Kidney glomerular epithelial cell (primary cell): Measurements from ENCODE around the gene PLEKHA4.
"Not testable (repeated sequence)": the region's sequence is repeated elsewhere in the genome, so short reads cannot be mapped to it uniquely, and the experiment has no call there.

ENCODE experiments used
- DNase-seq: peaks from one replicate; lab custom pipeline; 2025; lab: John Stamatoyannopoulos, UW

The PLEKHA4 gene

DNA sequence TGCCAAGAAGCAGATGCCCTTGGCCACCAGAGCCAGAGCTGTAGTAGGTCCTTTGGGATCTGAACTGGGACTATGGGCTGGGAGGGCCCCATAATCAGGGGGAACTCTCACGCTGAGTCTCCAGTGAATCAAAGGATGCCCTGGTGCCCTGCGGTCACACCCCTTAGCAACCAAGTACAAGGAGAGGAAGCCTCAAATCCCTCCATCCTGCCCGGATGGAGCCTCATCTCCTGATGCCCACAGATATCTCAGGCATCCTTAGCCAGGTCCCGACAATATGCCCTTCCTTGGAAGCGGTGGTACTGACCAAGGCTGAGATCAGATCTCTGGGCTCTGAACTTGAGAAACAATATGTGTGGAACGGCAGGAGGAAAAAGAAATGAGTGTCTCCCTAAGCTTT, 1.7 kb downstream of the PLEKHA4 start:
- no peak for DNase-seq

DNA sequence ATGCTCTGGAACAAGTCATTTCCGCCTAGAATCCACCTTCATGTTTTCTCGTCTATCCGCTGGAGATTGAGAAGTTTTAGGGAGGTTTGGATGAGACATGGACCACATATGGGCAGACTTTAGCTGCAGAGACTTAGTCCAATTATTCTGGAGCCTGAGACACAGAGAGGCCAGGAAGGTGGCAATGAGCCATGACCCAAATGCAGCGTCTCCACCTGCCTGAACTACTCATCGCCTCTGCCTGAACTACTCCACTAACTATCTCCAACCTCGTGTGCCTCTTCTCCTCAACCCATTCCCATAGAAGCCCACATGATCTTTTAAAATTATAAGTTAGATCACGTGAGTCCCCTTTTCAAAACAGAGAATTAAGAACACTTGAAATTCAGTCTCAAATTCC, 5.6 kb downstream of the PLEKHA4 start:
- no peak for DNase-seq

DNA sequence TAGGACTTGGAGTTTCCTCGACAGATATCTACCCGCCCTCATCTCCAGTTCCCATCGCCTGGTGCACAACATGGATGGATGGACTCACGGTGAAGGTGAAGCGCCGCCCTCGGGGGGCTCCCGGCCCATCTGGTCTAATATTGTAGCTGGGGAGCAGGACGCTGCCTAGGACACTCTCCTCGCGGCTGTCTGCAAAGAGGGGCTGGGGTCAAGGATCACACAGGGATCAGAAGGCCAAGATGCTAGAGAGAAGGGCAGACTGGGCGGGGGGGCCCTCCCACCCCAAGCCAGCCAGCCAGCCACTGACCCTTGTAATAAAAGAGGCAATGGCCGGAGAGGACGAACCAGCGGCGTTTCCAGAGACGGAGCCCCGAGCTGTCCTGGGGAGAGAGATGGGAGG, 7.1 kb downstream of the PLEKHA4 start:
- DNase-seq: no peak

DNA sequence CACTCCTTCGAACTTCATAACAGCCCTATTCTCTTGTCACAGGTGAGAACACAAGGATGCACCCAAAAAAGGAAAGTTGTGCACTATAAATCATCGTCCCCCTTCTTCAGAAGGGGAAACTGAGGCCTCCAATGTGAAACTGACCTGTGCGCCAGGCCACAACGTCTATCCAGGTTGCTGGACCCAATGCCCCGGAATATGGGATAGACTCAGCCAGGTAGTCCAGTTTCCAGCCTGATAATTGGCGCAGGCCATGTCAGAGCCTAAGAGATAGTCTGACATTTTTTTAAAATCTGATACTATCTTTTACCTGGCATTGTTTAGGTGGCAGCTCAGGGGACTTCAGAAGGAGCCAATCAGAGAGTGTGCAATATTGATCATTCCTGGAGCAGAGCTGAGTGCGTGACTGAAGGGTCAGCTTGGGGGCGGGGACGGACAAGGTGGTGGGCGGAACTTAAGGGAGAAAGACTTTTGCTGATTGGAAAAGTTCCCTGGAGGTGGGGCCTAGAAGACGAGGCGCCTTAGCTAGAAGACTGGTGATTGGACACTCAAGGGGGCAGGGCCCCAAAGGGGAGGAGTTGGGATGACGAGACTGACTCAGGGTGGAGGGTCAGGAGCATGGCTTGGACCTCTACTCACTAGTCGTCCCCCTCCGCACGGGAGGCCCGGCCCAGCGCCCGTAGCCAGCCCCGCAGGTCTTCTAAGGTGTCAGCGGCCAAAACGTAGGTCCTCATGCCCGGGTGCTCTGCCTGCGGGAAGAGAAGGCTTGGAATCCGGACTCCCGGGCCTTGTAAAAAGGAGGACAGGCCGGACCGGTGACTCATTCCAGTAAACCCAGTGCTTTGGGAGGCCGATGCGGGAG, 8.5 kb downstream of the PLEKHA4 start:
- no peak for DNase-seq

DNA sequence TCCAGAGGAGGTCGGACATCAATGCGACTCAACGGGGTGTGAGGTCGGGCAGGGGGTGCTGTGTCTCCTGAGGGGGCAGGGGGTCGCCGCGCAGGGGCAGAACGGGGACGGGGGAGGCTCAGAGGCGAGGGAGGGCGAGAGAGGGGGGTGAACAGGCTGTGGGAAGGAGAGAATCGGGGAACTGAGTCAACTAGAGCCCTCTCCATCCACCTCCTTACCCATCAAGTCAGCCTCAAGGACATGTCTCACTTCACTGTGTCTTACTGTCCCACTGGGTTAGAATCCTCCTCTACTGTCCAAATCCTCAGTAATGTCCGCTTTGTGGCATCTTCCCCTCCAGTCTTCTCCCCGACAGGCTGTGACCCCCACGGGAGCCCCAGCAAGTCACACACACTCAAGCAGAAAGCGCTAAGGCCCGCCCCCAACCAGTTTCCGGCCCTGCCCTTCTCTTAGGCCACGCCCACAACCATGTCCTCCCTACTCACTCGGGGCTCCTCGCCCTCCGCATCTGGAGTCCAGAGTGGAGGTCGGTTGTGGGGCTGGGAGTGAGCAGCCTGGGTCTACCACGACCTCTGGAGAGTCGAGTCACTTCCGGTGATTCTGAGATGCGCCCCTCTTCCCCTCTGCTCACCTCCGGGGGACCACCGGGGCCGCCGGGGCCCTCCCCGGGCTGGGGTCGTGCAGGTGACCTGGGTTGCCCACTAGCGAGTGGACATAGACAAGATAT, 9.3 kb downstream of the PLEKHA4 start:
- DNase-seq: no peak

DNA sequence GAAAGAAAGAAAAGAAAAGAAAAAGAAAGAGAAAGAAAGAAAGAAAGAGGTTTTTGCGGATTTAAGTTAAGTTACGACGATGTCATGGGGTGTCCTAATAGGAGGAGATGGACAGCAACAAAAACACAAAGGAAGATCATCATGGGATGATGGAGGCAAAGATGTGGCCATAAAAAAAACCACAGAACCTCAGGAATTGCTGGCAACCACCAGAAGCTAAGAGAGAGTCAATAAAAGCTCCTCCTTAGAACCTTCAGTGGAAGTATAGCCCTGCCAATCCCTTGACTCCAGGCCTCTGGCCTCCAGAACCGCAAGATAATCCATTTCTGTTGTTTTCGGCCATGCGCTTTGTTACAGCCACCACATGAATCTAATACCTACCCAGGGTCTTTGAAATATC, 11.5 kb downstream of the PLEKHA4 start:
- no peak for DNase-seq

DNA sequence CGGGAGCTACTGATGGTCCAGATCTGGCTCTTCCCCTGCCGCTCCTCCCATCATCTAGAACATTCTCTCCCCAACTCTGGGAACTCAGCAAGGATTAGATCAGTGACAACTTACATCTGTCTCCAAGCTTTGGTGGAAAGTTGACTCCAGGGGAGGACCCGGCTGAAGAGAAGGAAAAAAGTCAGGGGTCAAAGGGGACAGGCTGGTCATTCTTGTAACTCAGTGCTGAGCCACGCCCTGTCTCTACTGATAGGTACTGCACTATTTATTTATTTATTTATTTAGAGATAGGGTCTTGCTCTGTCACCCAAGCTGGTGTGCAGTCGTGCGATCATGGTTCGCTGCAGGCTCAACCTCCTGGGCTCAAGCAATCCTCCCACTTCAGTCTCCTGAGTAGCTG, 14.3 kb downstream of the PLEKHA4 start:
- no peak for DNase-seq

DNA sequence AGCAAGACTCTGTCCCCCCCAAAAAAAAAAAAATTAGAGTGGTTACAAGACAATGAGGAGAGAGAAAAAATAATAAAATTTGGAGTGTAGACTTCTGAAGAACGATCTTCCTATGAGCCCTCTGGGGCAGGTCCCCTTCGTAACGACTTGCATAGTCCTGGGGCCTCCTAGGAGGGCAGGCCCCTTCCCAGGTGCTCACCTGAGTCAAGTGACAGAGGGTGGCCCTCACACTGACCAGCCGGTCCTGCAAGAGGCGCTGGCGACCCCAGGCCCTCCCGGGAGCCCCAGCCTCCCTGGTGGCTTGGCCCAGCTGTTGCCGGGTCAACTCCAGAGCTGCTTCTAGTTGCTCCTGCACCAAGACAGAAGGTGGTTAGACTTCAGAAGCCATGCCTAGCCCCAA, 14.9 kb downstream of the PLEKHA4 start:
- no peak for DNase-seq

DNA sequence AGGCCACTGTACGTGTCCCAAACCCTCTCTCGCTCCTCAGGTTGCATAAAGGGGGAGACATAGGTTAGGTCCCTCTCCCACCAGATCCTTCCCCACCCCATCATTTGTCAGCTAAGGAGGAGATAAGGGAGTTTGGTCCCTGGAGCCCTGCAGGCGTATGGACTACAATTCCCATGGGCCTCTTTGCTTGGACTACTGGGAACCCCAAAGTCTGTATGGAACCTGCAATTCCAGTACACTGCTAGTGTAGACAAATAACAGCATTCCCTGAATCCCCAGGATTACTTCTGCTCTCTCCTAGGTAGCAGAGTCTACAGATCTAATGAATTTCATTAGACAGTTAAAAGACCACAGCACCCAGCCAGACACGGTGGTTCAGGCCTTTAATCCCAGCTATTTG, 16.1 kb downstream of the PLEKHA4 start:
- no peak for DNase-seq

DNA sequence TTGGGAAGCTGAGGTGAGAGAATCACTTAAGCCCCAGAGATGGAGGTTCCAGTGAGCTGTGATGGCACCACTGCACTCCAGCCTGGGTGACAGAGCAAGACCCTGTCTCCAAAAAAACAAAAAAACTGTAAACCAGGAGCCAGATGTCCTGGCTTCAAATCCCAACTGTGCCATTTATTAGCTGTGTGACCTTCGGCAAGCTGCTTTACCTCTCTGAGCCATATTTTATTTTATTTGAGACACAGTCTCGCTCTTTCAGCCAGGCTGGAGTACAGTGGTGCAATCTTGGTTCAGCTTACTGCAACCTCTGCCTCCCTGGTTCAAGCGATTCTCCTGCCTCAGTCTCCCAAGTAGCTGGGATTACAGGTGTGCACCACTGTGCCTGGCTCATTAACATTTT, 21.8 kb downstream of the PLEKHA4 start:
- DNase-seq: not testable (repeated sequence)

DNA sequence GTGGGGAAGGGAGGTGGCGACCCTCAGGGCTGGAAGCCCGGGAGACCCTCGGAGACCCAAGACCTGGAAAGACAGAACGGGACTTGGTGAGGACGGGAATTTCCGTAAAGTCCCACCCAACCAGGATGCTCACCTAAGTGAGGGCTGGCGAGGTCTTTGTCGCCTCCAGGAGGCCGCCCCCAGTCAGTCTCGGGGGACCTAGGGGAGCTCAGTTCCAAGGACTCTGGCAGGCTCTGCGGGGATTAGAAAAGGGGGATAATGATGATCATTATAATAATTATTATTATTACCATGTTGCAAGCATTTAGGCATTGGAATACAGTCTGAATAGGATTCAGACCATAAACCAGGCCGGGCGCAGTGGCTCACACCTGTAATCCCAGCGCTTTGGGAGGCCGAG, 23.0 kb downstream of the PLEKHA4 start:
- no peak for DNase-seq

DNA sequence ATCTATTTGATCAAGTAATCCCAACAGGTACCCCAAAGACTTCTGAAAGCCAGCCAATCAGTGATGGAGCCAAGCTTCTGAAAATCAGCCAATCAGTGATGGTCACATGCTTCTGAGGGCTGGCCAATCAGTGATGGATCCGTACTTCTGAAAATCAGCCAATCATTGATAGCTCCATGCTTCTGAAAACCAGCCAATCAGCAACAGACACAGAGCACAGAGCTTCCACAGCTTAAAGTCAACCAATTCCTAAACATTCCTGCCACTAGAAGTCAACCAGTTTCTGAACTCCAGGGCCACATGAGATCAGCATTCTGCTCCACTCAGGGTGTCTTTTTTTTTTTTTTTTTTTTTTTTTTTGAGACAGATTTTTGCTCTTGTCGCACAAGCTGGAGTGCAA, 23.9 kb downstream of the PLEKHA4 start:
- no peak for DNase-seq

DNA sequence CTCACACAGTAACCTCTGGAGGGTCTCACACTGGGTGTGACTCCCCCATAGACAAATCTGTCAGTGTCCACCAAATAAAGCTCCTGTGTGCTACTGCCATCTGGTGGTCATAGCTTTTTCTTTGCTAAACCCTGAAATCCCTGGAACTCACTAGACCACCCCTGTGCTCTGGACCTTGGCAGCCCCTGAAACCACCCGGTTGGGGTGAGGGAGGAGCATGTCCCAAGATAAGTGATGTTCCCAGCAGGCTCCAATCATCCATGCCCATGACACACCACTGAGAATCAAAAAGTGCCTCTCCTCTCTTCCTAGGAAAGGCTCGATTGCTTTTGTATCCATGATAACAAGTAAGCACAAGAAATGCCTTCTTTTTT, 25.6 kb downstream of the PLEKHA4 start:
- peak; percentile 15 for DNase-seq

DNA sequence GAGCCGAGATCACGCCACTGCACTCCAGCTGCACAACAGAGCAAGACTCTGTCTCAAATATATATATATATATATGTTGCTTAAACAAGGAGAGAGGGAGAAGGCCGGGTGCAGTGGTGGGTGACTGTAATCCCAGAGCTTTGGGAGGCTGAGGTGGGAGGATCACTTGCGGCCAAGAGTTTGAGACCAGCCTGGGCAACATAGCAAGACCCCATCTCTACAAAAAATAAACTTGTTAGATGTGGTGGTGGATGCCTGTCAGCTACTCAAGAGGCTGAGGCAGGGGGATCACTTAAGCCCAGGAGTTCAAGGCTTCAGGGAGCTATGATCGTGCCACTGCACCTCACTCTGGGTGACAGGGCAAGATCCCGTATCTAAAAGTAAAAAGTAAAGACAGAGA, 26.8 kb downstream of the PLEKHA4 start:
- no peak for DNase-seq

DNA sequence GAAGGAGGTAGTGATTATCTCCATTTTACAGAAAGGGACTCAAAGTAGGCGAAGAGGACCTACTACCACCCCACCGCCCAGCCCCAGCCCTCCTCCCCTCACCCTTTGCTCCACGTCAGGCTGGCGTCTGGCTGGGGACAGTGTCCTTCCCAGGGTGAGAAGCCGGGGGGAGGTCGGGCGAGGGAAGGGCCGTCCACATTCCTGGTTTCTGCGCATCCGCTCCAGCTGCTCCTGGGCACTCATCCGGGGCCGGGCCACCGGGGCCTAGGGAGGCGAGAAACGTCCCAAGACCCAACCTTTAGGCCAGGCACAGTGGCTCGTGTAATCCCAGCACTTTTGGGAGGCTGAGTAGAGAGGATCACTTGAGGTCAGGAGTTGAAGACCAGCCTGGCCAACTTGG, 27.4 kb downstream of the PLEKHA4 start:
- no peak for DNase-seq

DNA sequence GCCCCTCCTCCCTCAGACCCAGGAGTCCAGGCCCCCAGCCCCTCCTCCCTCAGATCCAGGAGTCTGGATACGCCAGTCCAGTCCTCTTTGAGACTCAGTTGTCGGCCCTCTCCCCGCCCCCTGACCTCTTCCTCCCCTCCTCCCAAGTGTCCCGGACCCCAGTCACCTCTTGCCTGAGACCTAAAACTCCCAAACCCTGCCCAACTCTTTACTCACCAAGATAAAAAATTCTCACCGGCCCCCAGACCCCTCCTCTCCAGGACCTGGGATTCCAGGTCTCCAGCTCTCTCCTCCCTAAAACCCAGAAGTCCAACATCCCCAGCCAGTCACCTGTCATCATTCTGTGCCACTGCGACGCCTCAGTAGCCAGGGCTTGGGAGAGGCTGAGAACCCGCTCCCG, 30.7 kb downstream of the PLEKHA4 start:
- DNase-seq: no peak

DNA sequence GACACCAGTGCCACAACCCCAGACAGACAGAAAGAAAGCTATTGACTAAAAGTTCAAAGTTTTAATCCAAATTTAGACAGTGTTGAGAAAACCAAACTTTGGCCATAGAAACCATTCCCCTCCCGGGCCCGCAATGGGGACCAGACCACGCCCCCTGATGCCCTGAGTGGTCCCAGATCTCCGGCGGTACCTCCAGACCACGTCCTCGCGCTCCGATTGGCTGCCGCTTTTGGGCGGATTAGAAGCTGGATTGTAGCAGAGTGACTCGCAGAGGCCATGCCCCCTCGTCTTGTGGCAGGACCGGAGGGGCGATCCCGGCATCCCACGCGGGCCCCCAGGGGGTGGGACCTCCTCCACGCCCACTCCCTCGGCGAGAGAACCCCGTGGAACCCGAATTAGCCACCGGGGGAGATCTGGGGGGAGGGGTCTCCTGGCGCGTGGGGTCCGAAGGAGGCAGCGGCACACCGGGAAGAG, 31.3 kb downstream of the PLEKHA4 start:
- DNase-seq: no peak

DNA sequence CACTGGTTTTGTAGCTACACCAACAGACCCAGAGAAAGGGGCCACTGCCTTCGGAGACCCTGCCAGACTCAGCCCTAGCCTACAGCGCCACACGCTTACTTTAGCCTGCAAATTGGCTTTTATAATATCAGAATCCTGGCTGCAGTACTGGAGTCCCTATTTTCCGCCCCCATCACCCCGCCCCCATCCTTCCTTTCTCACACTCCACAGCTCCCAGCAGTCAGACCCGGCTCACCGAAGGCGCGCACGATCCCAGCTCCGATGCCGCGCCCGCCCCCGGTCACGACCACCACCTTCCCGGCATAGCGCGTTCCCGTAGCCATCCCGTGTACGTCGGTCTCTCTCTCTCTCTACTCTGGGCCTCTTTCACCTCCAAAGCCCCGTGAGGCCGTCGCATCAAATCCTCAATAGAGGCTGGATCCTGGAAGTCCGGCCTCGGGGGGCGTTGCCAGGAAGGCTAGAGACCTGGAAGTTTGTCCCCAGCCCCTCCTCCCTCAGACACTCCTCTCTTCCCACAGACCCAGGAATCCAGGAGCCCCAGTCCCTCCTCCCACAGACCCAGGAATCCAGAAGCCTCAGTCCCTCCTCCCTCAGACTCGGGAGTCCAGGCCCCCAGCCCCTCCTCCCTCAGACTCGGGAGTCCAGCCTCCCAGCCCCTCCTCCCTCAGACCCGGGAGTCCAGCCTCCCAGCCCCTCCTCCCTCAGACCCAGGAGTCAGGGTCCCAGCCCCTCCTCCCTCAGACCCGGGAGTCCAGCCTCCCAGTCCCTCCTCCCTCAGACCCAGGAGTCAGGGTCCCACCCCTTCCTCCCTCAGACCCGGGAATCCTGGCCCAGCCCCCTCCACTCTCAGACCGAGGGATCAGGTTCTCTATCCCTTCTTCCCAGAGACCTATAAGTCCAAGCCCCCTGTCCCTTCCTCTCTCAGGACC, 32.1 kb downstream of the PLEKHA4 start, which contains the start of gene HSD17B14:
Gene HSD17B14 (minus strand): TSS at position 403 of the 929 bp plus-strand sequence. CDS start 80 bp downstream, at position 323.
- DNase-seq: no peak

DNA sequence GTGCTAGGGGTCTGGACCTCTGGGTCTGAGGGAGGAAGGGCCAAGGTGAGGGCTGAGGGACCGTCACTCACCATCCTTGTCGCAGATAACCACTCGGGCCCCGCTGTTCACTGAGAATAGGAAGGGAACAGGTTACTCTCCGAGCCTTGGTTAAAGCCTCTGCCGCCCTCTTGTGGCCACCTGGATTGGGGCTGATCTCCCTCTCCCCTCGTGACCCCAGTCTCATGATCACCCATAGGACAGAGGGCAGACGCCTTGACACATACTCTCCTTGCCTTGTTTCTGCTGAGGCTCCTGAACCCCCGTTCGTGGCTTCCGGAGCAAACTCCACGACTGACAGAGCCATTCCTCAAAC, 32.7 kb downstream of the PLEKHA4 start:
- peak; percentile 64 for DNase-seq

DNA sequence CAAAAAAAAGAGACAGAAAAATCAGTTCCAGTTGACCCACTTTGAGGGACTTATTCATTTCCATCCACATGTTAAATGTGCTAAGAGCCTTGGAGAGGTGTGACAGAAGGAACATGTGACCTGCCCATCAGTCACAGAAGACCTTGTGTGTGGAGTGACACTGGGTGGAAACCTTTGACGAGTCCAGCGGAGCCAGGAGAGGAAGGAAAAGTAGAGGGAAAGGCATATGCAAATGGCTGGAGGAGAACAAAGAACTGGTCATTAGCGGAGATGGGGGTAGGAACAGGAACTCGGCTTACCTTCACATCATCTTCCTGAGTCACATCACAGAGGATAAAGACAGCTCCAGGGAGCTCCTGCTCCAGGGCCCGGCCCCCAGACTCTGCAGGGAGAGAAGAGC, 34.4 kb downstream of the PLEKHA4 start:
- DNase-seq: no peak

DNA sequence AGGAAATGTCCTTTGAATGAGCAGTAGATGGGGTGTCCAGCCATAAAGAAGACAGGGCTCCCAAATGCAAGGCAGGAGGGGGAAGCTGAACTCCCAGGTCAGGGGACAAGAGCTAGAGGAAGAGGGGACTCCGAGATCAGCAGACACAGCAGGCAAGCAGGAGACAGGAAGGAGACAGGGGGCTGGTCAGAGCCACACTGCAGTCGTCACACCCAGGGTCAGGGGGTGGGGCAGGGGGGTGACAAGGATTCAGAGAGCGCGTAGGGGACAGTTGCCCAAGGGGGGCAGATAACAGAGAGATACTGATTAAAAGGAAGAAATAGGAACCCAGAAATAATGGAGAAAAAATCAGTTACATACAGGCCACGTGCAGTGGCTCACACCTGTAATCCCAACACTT, 35.4 kb downstream of the PLEKHA4 start:
- no peak for DNase-seq

DNA sequence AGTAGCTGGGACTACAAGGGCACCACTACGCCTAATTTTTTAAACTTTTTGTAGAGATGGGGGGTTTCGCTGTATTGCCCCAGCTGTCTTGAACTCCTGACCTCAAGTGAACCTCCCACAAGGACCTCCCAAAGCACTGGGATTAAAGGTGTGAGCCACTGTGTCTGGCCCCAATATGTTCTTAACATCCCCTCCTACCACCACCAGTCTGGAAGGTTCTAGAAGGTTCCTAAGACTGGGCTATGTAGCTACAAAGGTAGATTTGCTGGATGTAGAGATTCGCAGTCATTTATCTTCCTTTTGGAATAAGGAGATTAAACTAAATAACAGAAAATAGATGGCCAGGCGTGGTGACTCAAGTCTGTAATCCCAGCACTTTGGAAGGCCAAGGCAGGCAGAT, 37.5 kb downstream of the PLEKHA4 start:
- no peak for DNase-seq
